GM21360 (cell line): ENCODE measurements around the gene CARD8.

ENCODE experiments used
- ATAC-seq: cut with Tn5 transposase; IDR thresholded peaks from one replicate; pipeline ENCODE4 v1.9.1; 2021; ENCODE audit warnings: mild to moderate bottlenecking, moderate library complexity; ENCODE audit not compliant: unreplicated experiment

CARD8 gene

DNA sequence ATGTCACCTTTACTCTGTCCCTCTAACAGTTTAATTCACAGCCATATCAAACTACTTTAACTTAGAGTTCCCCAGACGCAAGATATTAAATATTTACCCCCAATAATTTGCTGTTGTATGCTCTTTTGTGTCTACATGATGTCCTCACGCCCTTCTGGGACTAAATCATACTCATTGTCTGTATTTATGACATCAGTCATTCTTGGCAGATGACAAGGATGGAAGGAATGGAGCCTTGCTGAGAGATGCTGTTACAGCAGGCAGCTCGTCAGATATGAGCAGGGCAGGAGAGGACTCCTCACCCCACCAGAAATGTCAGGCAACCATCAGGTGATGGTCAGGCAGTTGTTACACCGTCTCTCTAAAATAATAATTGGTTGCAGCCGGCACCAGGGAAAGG lies 41.8 kb downstream of the CARD8 start:
- no peak for ATAC-seq

DNA sequence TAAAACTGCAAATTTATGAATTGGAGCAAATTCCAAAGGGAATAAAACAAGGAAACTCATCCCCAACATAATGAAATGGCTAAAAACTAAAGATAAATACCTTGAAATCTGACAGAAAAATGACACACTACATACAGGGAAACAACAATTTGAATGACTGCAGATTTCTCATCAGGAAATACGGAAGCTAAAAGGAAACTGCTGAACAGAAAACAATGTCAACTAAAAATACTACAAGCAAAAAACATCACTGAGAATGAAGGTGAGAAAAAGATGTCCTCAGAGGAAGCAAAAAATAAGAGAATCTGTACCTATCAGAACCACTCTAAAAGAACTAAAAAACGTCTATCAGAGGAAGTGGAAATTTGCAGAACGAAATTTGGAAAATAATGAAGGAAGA lies 45.7 kb downstream of the CARD8 start:
- no peak for ATAC-seq

DNA sequence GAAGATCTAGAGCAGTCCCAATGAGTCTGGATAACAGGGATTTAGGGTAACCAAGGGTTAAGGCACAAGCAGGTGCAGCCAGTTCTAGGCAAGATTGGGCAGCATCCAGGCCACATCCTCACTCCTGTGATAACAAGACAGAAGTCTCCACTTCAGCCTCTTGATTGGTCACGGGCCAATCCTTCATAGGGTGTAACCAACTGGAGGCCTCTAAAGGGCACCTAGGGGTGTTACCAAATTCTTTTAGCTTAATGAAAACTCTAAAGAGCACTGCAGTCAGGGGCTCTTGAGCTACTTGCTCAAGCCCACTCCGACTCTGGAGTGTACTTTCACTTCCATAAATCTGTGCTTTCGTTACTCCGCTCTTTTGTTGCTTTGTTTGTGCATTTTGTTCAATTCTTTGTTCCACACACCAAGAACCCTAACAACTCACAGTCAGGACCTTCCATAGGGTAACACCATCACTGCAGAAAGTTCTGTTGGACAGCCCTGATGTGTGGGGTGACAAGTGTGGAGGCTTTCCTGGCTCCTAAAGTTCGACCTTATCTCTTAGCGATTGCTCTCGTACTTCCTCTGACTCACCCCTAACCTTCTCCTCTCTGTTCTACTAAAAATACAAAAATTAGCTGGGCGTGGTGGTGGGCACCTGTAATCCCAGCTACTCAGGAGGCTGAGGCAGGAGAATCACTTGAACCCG lies 49.2 kb downstream of the CARD8 start:
- ATAC-seq: no peak

DNA sequence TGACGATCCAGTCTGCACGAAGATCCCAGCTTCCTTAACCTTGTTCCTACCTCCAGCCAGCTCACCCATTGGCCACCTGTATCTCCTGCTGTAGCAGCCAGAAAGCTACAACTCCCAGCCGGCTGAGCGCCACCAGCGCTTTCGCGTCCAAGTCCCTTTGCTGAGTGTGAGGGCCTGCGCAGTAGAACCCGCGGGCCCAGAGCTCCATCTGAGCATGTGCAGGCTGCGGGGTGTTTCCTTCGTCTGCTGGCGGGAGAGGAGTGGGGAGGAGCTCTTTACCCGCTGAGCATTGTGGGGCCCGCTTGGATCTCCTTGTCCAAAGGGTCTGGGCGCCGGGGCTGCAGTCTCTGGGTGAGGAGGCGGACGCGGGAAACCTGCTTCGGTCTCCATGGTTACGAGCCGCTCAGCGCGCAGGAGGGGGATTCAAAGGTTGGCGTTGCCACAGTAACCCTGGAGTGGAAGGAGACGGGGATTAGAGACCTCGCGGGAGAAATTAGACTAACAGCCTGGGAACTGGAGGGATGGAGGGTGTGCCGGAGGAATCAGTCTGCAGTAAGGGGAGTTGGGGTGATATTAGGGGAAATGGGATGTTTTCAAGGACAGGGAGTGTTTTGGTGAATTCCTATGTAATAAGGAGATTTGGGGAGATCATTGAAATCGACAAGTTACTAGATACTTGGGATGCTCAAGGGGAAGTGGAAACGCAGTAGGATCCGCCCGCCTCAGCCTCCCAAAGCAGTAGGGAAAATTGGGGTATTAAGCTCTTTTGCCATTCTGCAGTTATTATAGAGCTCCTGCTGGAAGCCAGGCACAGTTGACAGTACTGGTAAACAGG lies 51.7 kb downstream of the CARD8 start:
- peak; percentile 83 for ATAC-seq

DNA sequence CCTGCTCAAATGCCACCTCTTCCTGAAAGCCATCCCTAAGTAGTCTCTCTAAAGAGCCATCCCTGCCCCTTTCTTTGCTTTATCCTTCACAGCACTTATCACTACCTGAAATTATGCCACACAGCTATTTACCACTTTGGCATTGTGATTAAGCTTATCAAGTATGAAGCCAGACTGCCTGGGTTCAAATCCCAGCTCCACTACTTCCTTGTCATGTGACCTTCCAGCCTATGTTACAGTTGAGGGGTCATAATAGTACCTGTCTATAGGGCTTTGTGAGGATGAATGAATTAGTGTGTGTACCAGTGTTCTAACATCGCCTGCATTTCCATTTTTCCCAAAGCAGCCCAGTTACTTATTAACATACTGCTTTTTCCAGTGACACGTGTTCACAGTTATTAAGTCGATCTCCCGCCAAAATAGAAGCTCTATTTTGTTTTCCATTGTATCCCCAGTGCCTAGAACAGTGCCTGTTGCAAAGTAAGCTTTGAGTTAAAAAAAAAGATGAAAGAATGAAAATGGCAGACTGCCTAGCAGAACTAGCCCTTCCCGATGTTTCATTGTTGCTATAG lies 52.4 kb downstream of the CARD8 start:
- no peak for ATAC-seq

DNA sequence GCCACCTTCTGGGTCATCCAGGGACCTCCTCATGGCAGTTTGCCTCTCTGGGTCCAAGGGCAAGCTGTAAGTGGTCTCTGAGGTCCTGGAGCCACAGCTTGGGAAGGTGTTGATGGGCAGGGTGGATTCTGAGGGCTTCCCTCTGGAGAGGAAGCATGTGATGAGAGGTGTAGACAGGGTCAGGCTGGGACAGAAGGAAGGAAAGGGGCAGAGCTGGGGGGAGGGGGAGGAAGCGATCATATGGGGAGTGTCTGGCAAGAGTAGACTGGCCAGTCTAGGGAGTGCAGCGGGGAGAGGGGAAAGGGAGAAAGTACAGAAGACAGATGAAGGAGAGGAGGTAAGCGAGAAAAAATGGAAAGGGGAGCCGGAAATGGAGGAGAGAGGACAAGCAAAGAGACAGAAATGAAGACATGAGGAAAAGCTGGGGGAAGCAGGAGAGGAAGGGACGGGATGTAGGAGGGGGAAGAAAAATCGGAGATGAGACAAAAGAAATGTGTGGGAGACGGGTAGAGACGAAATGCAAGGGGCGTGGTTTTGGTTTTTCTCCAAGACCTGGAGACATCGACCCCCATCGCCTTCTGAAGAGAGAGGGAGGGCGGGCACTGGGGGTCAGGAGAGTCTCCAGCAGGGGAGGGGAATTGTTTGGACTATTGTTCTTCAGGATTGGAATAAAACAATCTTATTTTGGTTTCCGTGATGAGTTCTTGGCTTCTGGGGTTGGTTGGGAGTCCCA lies 58.6 kb downstream of the CARD8 start:
- no peak for ATAC-seq

DNA sequence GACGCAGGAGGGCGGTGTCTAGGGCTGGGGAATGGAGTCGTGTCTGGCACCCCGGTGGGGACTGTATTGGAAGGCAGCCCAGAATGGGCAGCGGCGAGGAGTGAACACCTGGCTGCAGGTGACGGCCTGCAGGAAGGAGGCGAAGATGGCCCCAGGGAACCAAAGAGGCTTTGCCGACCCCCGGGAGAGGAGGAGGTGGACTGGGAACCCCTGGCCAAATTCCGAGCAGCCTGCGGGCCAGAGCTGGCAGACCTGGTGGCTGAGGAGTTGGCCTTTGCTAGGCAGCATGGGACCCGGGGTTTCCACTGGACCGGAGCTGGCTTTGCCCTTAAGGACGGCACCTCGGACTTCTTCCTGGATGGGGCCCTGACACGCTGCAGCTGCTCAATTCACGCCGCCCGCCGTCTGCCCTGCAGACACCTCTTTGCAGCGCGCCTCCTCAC lies 59.4 kb downstream of the CARD8 start:
- no peak for ATAC-seq

DNA sequence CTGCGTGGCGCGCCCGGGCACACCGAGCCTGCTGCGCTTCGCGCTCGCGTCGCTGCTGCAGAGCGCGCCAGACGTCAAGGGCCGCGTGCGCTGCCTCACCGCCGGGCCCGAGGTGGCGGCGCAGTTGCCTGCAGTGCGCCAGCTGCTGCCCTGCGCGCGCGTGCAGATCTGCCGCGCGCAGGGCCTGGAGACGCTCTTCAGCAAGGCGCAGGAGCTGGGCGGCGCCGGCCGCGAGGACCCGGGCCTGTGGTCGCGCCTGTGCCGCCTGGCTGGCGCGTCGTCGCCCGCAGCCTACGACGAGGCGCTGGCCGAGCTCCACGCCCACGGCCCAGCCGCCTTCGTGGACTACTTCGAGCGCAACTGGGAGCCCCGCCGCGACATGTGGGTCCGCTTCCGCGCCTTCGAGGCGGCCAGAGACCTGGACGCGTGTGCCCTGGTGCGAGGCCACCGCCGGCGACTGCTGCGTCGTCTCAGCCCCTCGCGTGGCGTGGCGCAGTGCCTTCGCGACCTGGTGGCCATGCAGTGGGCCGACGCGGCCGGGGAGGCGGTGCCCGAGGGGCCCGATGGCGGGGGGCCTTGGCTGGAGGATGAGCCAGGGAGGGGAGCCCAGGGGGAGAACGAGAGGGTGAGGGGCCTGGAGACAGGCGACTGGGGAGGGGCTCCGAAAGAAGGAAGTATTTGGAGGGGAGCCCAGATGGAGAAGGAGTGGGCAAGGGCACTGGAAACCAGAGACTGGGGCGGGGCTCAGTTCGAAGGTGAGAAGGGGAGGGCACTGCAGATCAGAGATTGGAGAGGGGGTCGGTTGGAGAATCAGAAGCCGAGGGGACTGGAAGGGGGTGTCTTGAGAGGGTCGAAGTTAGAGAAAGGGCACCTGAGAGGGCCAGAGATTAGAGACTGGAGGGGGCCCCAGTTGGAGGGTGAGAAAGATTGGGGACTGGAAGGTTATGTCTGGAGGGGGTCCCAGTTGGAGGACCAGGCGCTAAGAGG lies 60.6 kb downstream of the CARD8 start:
- ATAC-seq: no peak

DNA sequence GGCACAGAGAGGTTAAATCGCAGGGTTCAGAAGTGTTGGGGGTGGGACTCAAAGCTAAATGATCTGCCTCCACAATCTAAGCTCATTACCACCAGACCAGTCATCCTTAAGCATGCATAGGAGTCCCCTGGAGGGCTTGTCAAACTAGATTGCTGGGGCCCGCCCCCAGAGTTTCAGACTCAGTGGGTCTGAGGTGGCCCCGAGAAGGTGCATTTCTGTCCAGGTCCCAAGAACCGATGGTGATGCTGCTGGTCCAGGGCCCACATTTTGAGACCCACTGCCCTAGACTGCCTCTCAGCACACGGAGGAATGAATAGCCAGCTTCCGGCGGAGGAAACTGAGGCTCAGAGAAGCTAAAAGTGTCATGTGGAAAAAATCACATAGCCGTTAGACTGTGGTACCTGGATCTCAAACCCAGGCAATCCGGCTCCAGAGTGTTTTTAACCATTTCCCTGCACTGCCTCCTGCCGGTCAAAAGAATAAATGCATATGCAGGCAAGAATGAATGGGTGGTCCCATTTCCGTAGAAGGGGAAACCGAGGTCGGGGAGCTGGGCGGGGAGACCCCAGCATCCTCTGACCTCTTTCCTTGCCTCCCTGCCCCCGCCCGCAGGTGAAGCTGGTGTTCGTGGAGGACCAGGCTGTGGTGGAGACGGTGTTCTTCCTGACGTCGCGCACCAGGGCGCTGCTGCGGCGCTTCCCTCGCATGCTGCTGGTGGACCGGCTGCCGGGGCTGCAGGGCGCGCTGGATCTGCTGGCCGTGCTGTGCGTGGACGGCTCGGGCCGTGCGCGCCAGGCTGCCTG lies 61.5 kb downstream of the CARD8 start:
- ATAC-seq: no peak

DNA sequence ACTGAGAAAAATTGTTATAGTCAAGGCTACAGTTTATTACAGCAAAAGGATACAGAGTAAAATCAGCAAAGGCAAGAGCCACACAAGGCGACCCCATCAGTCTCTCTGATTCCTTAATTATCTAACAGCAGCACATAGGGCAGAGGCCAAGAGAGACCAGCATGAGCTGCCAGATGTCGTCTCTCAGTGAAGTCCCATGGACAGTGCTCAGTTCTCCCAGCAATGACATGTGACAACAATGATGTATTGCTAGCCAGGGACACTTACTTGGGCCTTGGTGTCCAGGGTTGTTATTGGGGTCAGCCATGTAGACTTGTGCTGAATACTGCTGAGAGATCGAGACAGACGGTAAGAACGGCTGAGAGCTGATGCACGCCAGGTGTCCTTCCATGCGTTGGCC lies 63.0 kb downstream of the CARD8 start:
- no peak for ATAC-seq

DNA sequence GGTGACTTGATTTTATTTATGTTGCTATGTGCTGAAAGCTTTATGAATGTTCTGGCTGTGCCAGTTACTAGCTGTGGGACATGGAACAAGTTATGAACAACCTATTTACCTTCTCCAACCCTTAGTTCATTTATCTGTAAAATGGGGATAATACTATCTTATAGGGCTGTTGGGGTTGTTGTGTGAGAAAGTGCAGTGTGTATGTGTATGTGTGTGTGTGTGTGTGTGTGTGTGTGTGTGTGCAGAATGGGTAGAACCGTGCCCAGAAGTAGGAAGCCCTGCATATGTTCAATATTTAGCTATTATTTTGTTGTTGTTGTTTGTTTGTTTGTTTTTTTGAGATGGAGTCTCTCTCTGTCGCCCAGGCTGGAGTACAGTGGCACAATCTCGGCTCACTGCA lies 64.8 kb downstream of the CARD8 start:
- ATAC-seq: no peak

DNA sequence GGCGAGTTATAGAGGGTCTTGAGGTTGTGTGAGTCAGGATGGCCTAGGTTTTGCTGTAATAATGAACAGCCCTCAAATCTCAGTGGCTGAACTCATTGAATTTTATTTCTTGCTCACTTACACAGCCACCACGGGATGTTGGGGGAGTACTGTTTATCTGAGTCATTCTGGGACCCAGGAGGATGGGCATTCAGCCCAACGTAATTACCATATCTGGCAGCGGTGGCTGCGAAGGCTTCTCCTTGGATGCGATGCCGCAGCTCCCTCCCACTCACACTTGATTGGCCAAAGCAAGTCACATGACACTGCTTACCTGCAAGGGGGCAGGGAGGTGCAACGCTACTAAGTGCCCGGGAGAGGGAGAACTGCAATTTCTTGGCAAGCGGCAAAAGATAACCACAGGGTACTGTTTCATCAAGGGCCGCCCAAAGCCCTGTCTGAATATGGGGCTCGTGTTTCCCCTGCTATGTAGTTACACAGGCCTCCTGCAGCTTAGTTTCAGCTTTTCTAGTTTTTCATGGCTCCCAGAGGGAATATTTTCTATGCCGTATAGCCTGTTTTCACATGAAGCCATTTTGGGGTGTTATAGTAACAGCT lies 65.3 kb downstream of the CARD8 start:
- ATAC-seq: no peak

DNA sequence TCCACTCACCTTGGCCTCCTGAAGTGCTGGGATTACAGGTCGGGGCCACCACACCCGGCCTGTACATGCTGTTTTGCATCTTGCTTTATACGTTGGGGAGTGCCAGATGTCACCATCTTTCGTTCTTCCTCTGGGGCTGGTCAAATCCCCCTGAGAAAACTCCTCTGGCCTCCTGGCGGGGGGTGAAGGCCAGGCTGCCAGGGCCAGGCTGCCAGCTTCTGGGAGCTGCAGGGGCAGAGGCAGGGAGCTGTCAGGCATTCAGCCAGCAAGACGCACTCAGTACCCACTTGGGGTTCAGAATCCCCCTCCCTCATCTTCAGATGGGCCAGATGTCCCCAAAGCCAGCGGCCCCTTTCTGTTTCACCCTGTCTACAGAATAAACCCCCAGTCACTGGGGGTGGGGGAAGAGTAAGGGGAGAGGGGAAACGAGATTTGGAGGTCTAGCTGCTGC lies 69.1 kb downstream of the CARD8 start:
- no peak for ATAC-seq

DNA sequence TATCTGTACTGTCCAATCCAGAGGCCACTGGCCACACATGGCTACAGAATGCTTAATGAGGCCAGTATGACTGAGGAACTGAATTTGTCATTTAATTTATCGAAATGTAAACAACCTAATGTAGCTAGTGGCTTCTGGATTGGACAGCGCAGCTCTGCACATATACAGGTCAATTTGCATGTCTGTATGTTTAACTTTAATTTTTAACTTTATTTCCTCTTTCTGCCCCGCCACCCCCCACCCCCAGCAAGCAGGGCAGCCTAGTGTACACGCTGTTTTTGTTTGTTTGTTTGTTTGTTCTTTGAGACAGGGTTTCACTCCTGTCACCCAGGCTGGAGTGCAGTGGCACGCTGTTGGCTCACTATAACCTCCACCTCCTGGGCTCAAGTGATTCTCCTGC lies 69.7 kb downstream of the CARD8 start:
- ATAC-seq: no peak

DNA sequence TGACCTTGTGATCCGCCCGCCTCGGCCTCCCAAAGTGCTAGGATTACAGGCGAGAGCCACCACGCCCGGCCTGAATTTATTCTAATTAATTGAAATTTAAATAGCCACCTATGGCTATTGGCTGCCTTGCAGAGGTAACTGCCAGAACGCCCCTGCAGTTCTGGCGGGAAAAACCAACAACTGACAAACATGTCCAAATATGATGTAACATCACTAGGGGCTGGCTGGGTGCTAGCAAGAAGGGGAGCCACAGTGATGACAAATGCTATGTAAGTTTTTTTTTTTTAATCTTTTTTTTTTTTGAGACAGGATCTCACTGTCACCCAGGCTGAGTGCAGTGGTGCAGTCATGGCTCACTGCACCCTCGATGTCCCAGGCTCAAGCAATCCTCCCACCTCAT lies 72.4 kb downstream of the CARD8 start:
- ATAC-seq: no peak

DNA sequence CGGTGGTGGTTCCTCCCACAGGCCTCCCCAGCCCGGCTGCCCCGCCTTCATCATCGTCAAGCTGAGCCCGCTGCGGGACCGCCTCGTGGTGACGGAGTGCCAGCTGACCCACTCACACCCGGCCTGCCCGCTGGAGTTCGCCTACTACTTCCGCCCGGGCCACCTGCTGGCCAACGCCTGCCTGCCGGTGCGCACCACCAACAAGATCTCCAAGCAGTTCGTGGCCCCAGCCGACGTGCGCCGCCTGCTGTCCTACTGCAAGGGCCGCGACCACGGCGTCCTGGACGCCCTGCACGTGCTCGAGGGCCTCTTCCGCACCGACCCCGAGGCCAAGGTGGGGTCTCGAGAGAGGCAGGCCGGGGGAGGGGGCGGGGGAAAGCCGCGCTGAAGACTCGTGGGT lies 73.3 kb downstream of the CARD8 start:
- ATAC-seq: no peak

DNA sequence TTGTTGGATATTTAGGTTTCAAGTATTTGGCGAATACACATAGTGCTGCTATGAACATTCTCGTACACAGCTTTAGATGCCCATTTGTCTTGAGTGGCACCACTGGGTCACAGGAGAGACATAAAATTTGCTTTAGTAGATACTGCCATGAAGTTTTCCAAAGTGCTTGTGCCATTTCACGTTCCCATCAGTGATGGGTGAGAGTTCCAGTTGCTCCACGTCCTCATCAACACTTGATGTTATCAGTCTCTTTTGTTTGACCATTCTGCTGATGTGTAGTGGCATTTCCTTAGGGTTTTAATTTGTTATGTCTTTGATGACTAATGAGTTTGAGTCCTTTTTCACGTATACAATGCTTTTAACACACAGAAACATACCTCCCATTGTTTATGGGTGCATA lies 74.2 kb downstream of the CARD8 start:
- ATAC-seq: no peak

DNA sequence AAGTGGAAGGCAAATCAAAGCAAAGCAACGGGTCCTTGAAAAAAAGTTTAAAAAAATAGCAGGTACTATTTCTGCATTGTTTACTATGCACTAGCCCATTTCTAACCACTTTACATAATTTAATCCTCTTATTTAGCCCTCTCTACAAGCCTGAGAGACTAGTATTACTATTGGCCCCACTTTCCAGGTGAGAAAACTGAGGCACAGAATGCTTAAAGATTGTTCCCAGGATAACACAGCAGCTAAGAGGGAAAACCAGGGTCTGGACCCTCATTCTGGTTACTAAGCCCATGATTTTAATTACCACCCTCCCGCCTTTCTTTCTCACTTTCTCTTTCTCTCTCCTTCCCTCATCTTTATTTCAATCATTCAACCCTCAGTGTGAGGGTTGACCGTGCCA lies 79.5 kb downstream of the CARD8 start:
- ATAC-seq: no peak

DNA sequence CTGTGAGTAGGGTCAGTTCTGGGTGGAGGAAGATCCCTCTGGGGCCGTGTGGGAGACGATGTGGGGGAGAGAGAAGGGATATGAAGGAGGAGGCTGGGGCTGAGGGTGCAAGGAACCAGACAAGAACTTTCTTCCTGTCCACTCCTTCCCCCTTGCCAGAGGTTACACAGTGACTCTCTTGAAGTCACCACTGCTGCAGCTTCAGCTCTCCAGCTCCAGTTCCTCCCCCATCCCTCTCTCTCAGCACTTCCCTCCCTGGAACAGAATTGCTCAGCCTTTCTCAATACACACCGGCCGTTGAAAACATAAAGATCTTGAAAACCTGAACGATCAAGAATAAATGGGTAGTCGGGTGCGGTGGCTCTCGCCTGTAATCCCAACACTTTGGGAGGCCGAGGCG lies 80.1 kb downstream of the CARD8 start:
- ATAC-seq: no peak
